Measurements from ENCODE around the gene ABHD11.

Gene ABHD11

GRCh38 chr7:73778801-73779389 is 40.3 kb upstream of the ABHD11 start:
- Histone ChIP-seq H3K9me2 (replicated peaks; ENCODE audit: control insufficient read depth, low read length) (no peaks in the 10 kb centered on the region), H3K4me1 (ENCODE audit: control insufficient read depth, low read length) (no peaks in the 10 kb centered on the region), H3K4me3 (ENCODE audit: low read length) (no peak overlapping the region), H3K36me3 (ENCODE audit: control insufficient read depth, low read length) (no peaks in the 10 kb centered on the region), H3K27me3 (ENCODE audit: control insufficient read depth, low read length) (no peaks in the 10 kb centered on the region), H3K79me2 (ENCODE audit: control insufficient read depth, low read length) (no peaks in the 10 kb centered on the region), H3K9me3 (ENCODE audit: control insufficient read depth, insufficient read depth, low read length) (no peaks in the 10 kb centered on the region; the same call in 1 of the 2 replicates), H3K27ac (ENCODE audit: low read depth, low read length) (no peak overlapping the region), H3K4me2 (ENCODE audit: low read length) (no peak overlapping the region), H3F3A (ENCODE audit: control insufficient read depth, insufficient read depth) (no peaks in the 10 kb centered on the region), H4K20me1 (ENCODE audit: control insufficient read depth, insufficient read depth, low read depth, low read length) (no peaks in the 10 kb centered on the region)
- TF ChIP-seq EZH2phosphoT487 (IDR thresholded peaks at IDR 0.05; ENCODE audit: borderline replicate concordance, low read length): no peak
- no peak for TF ChIP-seq CTCF (IDR thresholded peaks at IDR 0.05; ENCODE audit: low read depth, low read length, poor library complexity, severe bottlenecking)

GRCh38 chr7:73774923-73775322 is 36.3 kb upstream of the ABHD11 start:
- H3K9me2 ChIP-seq (replicated peaks; ENCODE audit: control insufficient read depth, low read length): no peaks in the 10 kb centered on the region
- H3K9me3 ChIP-seq (ENCODE audit: control insufficient read depth, insufficient read depth, low read length): no peaks in the 10 kb centered on the region
- TF ChIP-seq CTCF (IDR thresholded peaks at IDR 0.05; ENCODE audit: low read depth, low read length, poor library complexity, severe bottlenecking) (no peak), EZH2phosphoT487 (IDR thresholded peaks at IDR 0.05; ENCODE audit: borderline replicate concordance, low read length) (no peak)
- no peak overlapping the region for H3K27ac ChIP-seq (ENCODE audit: low read depth, low read length)
- H4K20me1 ChIP-seq (ENCODE audit: control insufficient read depth, insufficient read depth, low read depth, low read length): no peaks in the 10 kb centered on the region
- no peaks in the 10 kb centered on the region for H3K36me3 ChIP-seq (ENCODE audit: control insufficient read depth, low read length)
- H3K4me1 ChIP-seq (ENCODE audit: control insufficient read depth, low read length): peaks cover 4% of the 10 kb centered on the region; the same call in 1 of the 2 replicates
- no peak overlapping the region for H3K4me3 ChIP-seq (ENCODE audit: low read length)
- H3K4me2 ChIP-seq (ENCODE audit: low read length): no peak overlapping the region
- no peaks in the 10 kb centered on the region for H3K27me3 ChIP-seq (ENCODE audit: control insufficient read depth, low read length)
- no peaks in the 10 kb centered on the region for H3F3A ChIP-seq (ENCODE audit: control insufficient read depth, insufficient read depth)
- H3K79me2 ChIP-seq (ENCODE audit: control insufficient read depth, low read length): no peaks in the 10 kb centered on the region

- no peak overlapping the region for H3K4me3 ChIP-seq (ENCODE audit: low read length)
- no peak for TF ChIP-seq CTCF (IDR thresholded peaks at IDR 0.05; ENCODE audit: low read depth, low read length, poor library complexity, severe bottlenecking)
- H3K36me3 ChIP-seq (ENCODE audit: control insufficient read depth, low read length): no peaks in the 10 kb centered on the region
- no peaks in the 10 kb centered on the region for H4K20me1 ChIP-seq (ENCODE audit: control insufficient read depth, insufficient read depth, low read depth, low read length)
- no peak overlapping the region for H3K27ac ChIP-seq (ENCODE audit: low read depth, low read length)
- H3K9me2 ChIP-seq (replicated peaks; ENCODE audit: control insufficient read depth, low read length): no peaks in the 10 kb centered on the region
- H3K4me1 ChIP-seq (ENCODE audit: control insufficient read depth, low read length): peaks cover 4% of the 10 kb centered on the region; the same call in 1 of the 2 replicates
- H3K9me3 ChIP-seq (ENCODE audit: control insufficient read depth, insufficient read depth, low read length): no peaks in the 10 kb centered on the region
- H3K79me2 ChIP-seq (ENCODE audit: control insufficient read depth, low read length): no peaks in the 10 kb centered on the region
- H3K4me2 ChIP-seq (ENCODE audit: low read length): no peak overlapping the region
- H3F3A ChIP-seq (ENCODE audit: control insufficient read depth, insufficient read depth): no peaks in the 10 kb centered on the region
- no peaks in the 10 kb centered on the region for H3K27me3 ChIP-seq (ENCODE audit: control insufficient read depth, low read length)
Measured at GRCh38 chr7:73773700-73774517, 35.3 kb upstream of the ABHD11 start.

Data from DOHH2 (cell line).